GM10266 (cell line): ENCODE results near the gene FADS3.

Experiments used
- DNase-seq: peaks from one replicate; pipeline ENCODE4 v3.0.0; 2012; ENCODE audit errors: extremely low spot score
- CTCF ChIP-seq: IDR thresholded peaks from 2 replicates; pipeline ENCODE4 v1.5.1; 2012; ENCODE audit warnings: mild to moderate bottlenecking, low read depth; ENCODE audit not compliant: control insufficient read depth, insufficient read depth; ENCODE audit errors: missing control alignments

Gene FADS3

GRCh38 chr11:61862714-61863547 lies 28.4 kb downstream of the FADS3 start:
- no peak for TF ChIP-seq CTCF
- no peak for DNase-seq

GRCh38 chr11:61861634-61862033 lies 29.7 kb downstream of the FADS3 start:
- DNase-seq: no peak
- no peak for TF ChIP-seq CTCF

GRCh38 chr11:61860054-61860903 lies 31.1 kb downstream of the FADS3 start:
- no peak for TF ChIP-seq CTCF
- DNase-seq: no peak

- DNase-seq: no peak
- no peak for TF ChIP-seq CTCF
These were observed 35.2 kb downstream of the FADS3 start for GRCh38 chr11:61855939-61856680.

GRCh38 chr11:61854966-61855714 lies 36.2 kb downstream of the FADS3 start:
- no peak for TF ChIP-seq CTCF
- DNase-seq: no peak

- no peak for TF ChIP-seq CTCF
- DNase-seq: no peak
These were observed 37.0 kb downstream of the FADS3 start for GRCh38 chr11:61854206-61854895.
